CD4-positive, alpha-beta T cell treated with Interleukin-10 for 1 hour (primary cell): ENCODE data around the gene ACAD9.
"Not testable (repeated sequence)": the region's sequence is repeated elsewhere in the genome, so short reads cannot be mapped to it uniquely, and the experiment has no call there.

Source experiments
- DNase-seq: peaks from one replicate; pipeline ENCODE4 v3.0.0-alpha.2; 2020

Gene ACAD9

DNA sequence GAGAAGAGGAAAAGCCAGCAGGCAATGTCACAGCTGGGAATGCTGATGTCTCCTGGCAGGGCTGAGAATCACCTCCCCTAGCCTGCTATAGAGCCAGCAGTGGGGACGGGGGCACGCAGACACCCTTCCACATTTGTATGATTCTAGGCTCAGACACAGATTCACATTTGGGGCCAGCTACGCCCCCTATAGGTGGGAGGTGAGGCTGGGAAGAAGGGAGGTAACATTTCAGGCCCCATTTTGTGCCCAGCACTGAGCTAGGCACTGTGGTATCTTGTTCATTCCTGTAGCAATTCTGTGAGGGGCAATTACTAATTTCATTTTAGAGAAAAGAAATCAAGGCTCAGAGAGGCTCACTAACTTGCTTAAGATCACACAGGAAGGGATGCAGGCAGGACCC lies 15.9 kb upstream of the ACAD9 start:
- no peak for DNase-seq

DNA sequence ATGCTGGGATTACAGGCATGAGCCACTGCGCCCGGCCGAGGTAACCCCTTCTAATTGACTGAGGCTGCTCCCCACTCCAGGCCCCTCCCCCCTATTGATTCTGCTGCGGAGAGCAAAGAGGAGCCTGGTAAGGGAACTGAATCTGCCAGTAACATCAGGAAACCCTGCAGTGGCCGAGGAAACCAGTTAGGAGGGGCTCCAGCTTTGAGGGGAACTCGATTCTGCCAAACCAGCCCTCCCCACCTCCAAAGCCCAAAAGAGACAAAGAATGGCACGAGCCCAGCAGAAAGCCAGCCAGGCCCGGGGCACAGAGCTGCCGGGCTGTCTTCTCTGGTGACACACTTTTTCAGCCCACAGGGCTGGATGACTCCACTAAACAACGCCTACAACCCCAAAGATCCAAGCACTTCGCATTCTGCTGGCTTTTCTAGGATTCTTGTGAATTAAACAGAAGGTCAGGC lies 15.0 kb upstream of the ACAD9 start:
- DNase-seq, result no peak

DNA sequence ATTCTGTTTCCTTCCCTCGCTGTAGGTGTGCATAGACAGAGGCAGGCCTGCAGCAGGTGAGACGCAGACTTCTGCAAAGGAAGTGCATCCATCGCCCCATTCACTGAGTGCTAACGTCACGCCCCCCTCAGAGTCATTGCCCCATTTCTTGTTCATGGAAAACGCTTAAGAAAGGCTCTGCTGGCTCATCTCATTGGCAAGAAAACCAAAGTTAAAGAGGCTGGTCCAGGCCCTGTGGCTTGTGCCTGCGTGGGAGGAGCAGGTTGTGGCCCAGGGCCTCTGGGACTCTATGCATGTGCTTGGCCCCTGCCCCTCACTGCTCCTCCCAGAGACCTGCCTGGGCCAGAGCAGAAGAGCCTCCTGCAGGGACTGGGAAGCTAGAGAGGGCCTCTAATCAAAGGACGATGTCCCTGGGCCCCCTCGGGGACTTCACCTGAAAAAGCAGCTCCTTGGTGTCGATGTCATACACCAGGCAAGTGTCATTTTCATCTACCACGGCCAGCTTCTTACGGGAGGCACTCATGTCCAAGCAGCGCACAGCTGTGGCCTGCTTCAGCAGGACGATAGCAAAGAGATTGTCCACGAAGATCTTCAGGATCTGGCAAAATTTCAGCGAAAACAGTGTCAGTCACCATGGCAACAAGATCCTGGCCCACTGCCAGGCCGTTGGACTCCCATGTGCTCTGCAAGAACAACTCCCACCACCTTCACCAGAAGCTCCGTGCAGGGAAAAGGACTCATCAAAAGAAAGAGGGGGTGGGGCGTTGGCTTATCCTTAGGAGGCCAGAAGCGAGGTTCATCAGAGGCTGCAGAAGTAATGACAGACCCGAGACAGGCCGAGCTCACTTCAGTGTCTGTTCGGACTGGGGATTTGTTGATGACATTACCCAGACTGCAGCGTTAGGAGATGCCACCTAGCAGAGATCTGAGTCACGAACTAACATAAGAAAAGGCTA lies 14.3 kb upstream of the ACAD9 start:
- DNase-seq, result not testable (repeated sequence)

DNA sequence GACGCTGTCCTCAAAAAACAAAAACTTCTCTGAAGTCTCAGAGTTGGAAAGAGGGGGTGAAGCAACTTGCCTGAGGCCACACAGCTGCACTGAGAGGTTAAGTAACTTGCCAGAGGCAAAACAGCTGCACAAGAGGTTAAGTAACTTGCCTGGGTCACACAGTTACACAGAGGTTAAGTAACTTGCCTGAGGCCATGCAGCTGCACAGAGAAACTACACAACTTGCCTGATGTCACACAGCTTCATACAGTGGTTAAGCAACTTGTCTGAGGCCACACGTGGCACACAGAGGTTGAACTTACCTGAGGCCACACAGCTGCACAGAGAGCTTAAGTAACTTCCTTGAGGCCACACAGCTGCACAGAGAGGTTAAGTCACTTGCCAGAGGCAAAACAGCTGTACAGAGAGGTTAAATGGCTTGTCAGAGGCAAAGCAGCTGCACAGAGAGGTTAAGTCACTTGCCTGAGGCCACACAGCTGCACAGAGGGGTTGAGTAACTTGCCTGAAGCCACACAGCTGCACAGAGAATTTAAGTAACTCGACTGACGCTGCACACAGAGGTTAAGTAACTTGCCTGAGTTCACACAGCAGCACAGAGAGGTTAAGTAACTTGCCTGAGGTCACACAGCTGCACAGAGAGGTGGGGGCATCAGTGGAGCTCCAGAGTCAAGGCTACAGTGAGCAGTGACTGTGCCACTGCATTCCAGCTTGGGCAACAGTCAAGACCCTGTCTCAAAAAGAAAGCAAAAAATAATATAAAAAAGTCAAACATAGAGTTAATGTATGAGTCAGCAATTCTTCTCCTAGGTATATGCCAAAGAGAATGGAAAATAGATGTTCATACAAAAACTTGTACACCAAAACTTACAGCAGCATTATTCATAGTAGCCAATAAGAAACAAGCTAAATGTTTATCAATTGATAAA lies 12.0 kb upstream of the ACAD9 start:
- no peak for DNase-seq

DNA sequence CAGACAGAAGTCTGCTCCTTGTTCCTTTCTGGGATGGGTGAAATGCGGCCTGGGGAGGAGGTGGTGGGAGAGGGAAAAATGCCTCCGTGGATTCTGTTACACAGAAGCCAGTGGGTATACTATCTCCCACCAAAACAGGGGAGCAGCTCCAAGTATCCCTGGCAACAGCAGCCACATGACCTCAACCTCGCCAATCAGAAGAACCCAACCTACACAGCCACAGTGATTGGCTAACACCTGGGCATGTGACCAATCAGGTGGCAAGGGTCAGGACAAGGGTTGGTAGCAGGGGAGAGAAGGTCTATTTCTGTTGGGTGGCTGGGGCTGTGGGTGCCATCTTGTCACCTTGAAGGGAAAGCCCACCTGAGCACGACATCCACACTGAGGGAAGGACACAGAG lies 9.1 kb upstream of the ACAD9 start:
- no peak for DNase-seq

DNA sequence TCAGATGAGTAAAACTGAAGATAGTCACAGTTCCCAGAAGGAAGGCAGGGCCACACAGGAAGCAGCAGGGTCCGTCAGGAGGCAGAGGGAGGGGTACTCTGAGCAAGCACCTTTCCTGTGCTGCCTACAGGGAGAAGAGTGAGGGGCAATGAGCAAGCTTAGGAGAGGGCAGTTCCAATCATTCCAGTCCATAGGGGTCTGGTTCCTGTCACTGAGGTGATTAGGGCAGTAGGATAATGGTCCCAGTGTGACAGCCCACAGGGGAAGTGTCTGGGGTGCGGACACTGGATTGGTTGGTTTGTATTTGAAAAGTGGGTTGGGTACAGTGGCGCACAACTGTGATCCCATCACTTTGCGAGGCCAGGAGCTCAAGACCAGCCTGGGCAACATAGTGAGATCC lies 7.1 kb upstream of the ACAD9 start:
- no peak for DNase-seq

DNA sequence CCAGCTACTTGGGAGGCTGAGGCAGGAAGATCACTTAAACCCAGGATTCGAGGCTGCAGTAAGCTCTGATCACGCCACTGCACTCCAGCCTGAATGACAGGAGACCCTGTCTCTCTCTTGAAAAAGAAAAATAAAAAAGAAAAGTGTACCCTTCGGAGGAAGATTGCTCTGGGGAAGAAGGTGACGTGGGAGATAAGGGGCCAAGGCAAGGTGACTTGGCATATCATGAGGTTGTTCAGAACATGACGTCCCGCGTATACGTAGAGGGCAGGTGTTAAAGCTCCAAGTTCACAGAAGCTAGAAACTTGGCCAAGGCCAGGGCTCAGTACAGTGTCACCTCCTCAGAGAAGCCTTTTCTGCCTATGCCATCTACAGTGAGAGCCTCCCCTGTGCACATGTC lies 6.7 kb upstream of the ACAD9 start:
- DNase-seq, result no peak

DNA sequence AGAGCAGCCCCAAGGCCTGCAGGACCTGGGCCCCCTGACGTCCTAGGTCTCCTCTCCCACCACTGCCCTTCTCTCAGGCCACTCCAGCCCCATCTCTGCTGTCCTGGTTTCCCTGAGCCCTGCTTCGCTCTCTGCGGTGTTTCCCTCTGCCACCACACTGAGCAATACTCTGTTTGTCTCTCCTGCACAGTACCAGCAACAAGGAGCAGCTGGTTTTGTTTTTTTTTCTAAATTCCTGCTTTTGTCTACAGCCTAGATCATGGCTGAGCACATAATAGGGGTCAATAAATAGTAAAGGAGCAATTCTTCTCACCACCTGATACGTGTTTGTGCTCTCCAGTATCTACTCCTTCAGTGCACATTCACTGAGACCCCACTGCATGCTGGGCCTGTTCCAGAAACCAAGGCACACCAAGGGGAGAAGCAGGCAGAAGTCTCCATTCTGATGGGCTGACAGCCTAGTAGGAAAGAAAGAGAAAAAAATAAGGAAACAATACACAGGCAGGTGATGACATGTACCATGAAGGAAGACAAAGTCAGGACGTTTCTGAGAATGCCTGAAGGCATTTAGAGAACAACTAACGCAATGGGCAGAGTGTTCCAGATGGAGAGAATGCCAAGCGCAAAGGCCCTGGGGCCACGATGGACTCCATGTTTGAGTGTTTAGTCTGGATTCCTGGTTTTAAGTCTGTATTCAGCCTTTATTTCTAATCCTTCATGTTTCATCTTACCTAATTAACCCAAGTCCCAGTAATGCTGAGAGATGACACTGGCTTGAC lies 6.0 kb upstream of the ACAD9 start:
- DNase-seq, result no peak

DNA sequence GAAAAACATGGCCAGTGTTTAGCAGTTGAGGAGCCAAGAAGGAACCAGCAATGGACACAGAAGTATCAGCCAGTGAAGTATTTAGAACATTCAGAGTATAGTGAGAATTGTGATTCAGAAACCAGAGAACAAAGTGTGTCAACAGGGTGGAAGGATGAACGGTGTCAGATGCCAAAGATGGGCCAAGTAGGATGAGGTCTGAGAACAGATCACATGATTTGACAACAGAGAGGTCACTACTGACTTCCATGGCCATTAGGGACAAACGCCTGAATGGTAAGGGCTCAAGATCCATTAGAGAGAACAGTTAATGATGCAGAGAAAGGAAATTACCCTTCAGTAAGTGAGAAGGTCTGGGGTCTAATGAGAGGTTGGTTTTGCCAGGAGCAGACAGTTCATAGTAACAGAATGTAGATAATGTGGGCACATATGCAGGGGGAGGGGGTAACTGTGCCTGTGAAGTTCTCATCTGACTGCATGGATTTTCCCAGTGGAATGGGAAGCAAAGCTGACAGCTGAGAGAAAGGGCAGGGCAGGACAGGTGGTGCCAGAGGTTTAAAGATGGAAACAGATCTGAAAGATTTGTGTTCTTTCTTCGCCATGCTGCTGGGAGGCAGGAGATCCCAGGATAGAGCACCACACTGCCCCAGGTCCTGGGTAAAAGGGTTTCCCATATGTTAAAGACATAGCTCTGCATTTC lies 4.8 kb upstream of the ACAD9 start:
- no peak for DNase-seq

DNA sequence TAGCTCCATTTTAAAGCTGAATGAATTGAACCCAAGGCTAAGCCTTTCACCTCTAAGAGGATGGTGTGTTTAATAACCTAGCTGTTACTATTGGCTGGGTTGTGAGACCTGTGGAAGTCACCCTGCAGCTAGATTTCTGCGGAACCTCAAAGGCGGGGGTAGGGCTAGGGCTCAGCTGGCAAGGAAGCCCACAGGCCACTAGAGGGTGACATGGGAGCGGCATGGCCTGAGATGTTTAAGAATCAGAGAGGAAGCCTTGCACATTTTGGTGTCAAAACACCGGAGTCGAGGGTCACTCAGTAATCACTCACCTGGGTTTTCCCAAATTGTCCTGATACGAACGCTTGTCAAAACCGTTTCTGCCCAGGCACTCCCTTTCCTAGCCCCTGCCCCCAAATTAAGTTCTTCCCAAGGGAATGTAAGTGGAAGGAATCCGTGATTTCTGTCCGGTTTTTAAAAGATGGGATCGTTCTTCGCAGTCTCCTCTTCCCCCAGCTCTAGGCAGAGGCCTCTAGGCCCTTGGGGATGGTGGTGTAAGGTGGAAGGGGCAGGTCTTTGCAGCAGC lies 3.8 kb upstream of the ACAD9 start:
- DNase-seq, result peak; percentile 65

DNA sequence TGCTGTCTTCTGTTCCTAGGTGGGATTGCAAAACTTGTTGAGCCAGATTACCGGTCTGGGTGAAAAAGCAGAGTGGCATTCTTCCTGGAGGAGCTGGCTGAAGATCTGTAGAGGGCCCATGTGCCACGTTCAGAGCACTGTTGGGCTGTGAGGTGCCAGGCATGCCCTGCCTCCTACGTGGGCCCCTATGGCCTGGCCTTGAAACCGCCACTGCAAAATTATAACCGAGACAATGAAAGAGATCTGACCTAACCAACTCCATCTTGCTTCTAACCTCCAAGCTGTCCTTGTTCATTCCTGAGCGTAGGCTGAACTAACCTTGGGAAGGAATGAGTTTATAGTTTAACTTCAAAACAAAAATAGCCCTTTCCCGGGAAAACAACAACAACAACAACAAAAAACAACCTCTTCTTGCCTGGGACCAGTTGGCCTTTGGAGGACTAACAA lies 1.4 kb upstream of the ACAD9 start:
- DNase-seq, result no peak

DNA sequence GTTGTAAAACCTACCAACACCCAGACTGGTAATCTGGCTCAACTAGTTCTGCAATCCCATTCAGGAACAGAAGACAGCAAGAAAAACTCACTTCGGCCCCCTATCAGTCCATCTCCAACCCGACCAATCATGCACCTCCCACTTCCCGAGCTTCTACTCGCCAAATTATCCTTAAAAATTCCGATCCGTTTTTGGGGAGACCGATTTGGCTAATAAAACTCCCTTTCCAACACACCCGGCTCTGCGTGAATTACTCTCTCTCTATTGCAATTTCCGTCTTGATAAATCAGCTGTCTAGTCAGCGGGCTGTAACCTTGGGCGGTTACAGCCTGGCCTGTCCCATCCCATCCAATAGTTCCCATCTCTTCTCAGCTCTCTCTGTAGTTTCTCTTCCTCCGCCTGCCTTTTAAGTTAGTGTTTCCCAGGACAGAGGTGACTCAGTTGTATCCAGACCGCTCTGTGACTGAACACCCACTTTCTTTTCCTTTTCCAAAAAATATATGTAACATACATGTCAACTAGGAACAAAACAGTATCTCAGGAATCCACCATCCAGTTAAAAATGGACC lies 780 bp upstream of the ACAD9 start:
- peak; percentile 45 for DNase-seq

DNA sequence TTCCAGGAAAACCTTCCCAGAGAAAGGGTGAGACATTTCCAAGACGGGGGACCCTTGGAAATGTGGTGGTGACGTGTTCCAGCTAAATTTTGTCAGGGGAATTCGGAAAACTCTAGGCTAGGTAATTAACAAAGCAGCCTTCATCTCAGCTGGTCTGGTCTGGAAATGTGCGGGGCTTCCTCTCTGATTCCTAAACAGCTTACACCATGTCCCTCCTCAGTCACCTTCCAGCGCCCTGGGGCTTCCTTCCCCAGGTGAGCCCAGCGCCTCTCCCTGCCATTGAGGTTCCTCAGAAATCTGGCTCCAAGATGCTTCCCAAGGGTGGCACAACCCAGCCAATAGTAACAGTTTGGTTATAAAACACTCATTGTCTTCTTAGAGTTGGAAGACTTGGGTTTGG lies 571 bp downstream of the ACAD9 start:
- DNase-seq, result no peak

DNA sequence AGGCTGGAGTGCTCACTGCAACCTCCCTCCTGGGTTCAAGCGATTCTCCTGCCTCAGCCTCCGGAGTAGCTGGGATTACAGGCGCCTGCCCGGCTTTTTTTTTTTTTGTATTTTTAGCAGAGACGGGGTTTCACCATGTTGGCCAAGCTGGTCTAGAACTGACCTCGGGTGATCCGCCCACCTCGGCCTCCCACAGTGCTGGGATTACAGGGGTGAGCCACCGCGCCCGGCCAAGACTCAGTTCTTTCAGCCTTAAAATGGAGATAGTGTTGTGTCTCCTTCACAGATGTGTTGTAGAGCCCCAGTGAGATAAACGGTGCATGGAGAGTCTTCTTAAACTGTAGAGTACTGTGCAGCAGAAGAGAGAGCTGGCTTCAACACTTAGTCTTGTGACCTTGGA lies 1.0 kb downstream of the ACAD9 start:
- DNase-seq, result not testable (repeated sequence)

DNA sequence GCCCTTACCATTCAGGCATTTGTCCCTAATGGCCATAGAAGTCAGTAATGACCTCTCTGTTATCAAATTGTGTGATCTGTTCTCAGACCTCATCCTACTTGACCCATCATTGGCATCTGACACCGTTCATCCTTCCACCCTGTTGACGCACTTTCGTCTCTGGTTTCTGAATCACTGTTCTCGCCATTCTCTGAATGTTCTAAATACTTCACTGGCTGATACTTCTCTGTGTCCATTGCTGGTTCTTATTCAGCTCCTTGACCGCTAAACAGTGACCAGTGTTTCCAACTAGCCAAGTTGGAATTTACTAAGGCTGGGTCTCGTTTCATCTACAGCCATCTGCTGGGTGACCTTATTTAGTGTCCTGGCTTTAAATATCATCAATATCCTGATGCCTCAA lies 2.2 kb downstream of the ACAD9 start:
- no peak for DNase-seq

DNA sequence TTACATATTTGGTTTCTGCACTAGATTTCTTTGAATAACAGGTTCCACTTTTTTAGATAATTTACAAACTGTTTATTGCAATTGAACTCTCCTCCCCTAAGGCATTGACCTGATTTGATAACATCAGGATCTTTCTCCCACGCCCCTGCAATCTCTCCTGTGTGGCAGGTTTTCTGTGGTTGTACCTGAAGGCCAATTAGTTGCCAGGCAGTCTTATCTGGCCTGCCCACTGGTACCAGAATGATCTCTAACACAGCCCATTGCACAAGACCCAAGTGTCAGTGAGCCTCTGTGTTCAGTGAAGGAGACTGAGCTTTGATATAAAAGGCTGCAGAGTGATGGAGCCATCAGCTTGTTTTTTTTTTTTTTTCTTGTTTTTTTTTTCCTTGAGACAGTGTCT lies 3.3 kb downstream of the ACAD9 start:
- DNase-seq, result no peak

DNA sequence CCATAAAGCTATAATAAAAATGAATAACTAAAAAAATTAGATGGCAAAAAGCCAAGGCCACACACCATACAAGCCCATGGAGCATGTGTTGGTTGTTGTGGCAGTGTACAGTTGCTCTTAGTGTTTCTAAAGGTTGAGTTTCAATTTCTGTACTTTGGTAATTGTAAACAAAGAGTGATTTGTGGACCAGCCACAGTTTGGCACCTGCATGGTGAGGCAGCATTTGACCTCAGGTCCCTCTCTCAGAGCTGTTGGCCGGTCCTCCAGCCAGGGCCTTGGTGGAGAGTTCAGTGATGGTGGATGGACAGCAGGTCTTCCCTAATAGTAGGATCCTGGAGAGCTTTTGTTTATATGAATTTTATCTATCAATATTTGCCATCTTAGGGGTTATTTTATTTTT lies 5.6 kb downstream of the ACAD9 start:
- DNase-seq, result no peak

DNA sequence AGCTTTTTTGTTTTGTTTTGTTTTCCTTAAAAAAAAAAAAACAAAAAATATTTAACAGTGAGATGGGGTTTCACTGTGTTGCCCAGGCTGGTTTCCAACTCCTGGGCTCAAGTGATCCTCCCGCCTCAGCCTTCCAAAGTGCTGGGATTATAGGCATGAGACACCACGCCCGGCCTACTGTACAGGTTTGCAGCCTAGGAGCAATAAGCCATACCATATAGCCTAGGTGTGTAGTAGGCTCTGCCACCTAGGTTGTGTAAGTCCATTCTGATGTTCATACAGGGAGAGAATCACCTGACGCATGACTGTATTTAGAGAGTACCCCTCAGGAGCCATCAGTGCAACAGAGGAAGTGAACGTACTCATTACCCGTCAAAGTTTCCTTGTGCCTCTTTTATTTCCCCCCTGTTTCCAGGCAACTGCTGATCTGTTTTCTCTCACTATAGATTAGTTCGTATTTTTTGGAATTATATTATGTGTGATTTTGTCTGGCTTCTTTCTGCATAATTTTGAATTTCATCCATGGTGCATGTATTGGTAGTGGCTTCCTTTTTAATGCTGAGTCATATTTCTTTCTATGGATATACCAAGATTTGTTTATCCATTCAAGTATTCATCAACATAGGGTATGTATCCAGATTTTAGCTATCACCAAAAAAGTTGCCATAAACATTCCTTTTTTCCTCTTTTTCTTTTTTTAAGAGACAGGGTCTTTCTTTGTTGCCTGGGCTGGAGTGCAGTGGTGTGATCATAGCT lies 9.9 kb downstream of the ACAD9 start:
- no peak for DNase-seq

DNA sequence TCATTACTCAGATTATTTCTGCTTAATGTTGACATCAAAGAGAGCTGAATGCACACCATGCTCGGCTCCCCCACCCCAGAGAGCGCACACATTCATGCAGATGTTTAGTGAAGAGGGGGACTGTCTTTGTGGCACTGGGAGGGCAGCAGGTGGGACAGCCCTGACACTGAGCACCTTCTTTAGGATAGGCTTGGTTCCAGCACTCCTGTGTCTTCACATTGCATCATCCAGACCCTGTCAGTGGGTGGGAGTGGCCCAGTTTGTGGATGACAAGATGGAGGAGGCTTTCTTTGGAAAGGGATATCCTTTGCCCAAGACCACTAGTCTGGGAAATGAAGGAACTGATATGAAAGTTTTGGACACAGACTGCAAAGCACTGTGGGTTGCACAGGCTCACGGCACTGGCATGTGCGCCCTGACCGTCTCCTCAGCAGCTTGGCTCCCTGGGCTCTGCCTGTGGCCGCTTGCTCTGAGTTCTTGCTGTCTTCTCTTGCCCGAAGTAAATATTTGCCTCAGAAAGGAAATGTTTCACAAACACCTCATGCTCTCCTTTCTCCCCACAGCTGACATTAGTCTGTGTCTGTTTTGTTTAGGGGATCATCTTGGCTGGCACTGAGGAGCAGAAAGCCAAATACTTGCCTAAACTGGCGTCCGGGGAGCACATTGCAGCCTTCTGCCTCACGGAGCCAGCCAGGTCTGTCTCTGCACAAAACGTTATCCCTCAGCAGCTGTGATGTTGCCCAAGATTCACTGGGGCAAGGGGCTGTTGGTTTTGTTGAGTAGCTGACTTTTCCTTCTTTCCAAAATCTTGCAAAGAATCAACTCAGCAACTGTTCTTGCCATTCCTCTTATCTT lies 16.6 kb downstream of the ACAD9 start:
- no peak for DNase-seq

DNA sequence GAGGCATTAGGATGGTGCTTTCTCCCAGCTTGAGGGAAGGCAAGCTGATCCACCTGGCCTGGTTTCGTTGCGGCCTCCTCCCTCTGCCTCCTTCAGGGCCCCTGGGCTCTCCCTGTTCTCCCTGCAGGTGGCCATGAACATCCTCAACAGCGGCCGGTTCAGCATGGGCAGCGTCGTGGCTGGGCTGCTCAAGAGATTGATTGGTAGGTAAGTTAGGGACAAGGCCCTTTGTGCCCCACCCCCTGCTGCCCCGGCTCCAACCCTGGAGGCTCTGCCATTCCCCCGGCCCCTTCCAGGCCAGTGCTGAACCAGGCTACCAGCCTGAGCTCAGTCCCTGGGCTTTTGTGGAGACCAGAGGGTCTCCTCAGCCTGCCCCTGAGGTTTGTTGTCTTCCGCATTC lies 23.0 kb downstream of the ACAD9 start:
- DNase-seq, result no peak
